ENCODE results near the gene KCNJ16. TPM values are rescaled to one million over a fixed set of nuclear protein-coding genes. Genes with fewer than 3 reads are reported as not detected.

Gene KCNJ16
- total and polyA plus RNA-seq, 9 of the 15 experiments (the other 6 are each of a cell fraction or from before 2014, with no cell fraction given), result 0.01 to 0.75 (median 0.07) TPM; not detected in 4

- TF ChIP-seq TCF7 (IDR thresholded peaks at IDR 0.05; ENCODE audit: borderline replicate concordance), result no peak
- TF ChIP-seq, protein P1, sequence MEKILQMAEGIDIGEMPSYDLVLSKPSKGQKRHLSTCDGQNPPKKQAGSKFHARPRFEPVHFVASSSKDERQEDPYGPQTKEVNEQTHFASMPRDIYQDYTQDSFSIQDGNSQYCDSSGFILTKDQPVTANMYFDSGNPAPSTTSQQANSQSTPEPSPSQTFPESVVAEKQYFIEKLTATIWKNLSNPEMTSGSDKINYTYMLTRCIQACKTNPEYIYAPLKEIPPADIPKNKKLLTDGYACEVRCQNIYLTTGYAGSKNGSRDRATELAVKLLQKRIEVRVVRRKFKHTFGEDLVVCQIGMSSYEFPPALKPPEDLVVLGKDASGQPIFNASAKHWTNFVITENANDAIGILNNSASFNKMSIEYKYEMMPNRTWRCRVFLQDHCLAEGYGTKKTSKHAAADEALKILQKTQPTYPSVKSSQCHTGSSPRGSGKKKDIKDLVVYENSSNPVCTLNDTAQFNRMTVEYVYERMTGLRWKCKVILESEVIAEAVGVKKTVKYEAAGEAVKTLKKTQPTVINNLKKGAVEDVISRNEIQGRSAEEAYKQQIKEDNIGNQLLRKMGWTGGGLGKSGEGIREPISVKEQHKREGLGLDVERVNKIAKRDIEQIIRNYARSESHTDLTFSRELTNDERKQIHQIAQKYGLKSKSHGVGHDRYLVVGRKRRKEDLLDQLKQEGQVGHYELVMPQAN (IDR thresholded peaks at IDR 0.05; ENCODE audit: borderline replicate concordance), result no peak
- TF ChIP-seq CBX5 (IDR thresholded peaks at IDR 0.05; ENCODE audit: borderline replicate concordance, low read depth), result no peak
- no peak for TF ChIP-seq ZNF589 (CRISPR knock-in tag; IDR thresholded peaks at IDR 0.05; ENCODE audit: low read depth)
- no peak for TF ChIP-seq NR0B1 (IDR thresholded peaks at IDR 0.05; ENCODE audit: partially characterized antibody)
- TF ChIP-seq MXD1 (CRISPR knock-in tag; IDR thresholded peaks at IDR 0.05; ENCODE audit: borderline replicate concordance, poor library complexity, severe bottlenecking), result no peak
- TF ChIP-seq ZSCAN29 (IDR thresholded peaks at IDR 0.05), result no peak
- TF ChIP-seq, protein P2, sequence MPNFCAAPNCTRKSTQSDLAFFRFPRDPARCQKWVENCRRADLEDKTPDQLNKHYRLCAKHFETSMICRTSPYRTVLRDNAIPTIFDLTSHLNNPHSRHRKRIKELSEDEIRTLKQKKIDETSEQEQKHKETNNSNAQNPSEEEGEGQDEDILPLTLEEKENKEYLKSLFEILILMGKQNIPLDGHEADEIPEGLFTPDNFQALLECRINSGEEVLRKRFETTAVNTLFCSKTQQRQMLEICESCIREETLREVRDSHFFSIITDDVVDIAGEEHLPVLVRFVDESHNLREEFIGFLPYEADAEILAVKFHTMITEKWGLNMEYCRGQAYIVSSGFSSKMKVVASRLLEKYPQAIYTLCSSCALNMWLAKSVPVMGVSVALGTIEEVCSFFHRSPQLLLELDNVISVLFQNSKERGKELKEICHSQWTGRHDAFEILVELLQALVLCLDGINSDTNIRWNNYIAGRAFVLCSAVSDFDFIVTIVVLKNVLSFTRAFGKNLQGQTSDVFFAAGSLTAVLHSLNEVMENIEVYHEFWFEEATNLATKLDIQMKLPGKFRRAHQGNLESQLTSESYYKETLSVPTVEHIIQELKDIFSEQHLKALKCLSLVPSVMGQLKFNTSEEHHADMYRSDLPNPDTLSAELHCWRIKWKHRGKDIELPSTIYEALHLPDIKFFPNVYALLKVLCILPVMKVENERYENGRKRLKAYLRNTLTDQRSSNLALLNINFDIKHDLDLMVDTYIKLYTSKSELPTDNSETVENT (CRISPR knock-in tag; IDR thresholded peaks at IDR 0.05), result no peak
- TF ChIP-seq ZKSCAN3 (CRISPR knock-in tag; IDR thresholded peaks at IDR 0.05), result no peak
- no peak for TF ChIP-seq HDGF (IDR thresholded peaks at IDR 0.05)
- no peak for TF ChIP-seq XRCC5 (IDR thresholded peaks at IDR 0.05; ENCODE audit: low read depth, low read length)
- no peak for TF ChIP-seq POLR2H (tag; IDR thresholded peaks at IDR 0.05; ENCODE audit: low read depth)
- peaks cover 0 to 15% of the 10 kb centered on the region in 2 experiments; a peak in 3 of 5 replicates for H3K4me1 ChIP-seq (replicated peaks in 1 of 2; ENCODE audit: control insufficient read depth in 2 of 2, insufficient read depth in 2 of 2, low read length in 2 of 2)
- CTCF ChIA-PET (ENCODE audit: low intra/inter-chr PET ratio), result no interaction called here
- 5% methylated on average over 4 of the region's 4 CpGs for WGBS (ENCODE audit: insufficient coverage, low coverage, missing lambda C conversion rate)
- no peaks in the 10 kb centered on the region for H3K9me3 ChIP-seq (replicated peaks; ENCODE audit: control insufficient read depth, insufficient read depth, low read depth, low read length)
- BruUV-seq (replicated peaks), result no TSS peak
- H3K4me3 ChIP-seq, result no peak overlapping the region
- ATAC-seq, result no peak
- no peaks in the 10 kb centered on the region for H3K9me1 ChIP-seq (ENCODE audit: control insufficient read depth, insufficient read depth, low read length)
- in situ Hi-C loops (cut with MboI) (no loop called here), intact Hi-C loops (cut with micrococcal nuclease) (loop anchor here (10.0 kb wide), 2 partner anchors 352 to 562 kb away; no protein-coding TSS in a partner anchor)
- H3K27me3 ChIP-seq (ENCODE audit: control insufficient read depth in 2 of 2, insufficient read depth in 2 of 2, low read length in 2 of 2), result peaks cover 0 to 2% of the 10 kb centered on the region in 2 experiments; a peak in 2 of 5 replicates
- FAIRE-seq, result no peak
- no peaks in the 10 kb centered on the region for H4K20me1 ChIP-seq (replicated peaks; ENCODE audit: control insufficient read depth, insufficient read depth, low read length)
- H2AFZ ChIP-seq (ENCODE audit: low read depth, low read length), result no peak overlapping the region
- no peak for DNase-seq (ENCODE audit: extremely low read depth in 1 of 4, low spot score in 3 of 4)
- no peaks in the 10 kb centered on the region for H3K36me3 ChIP-seq (ENCODE audit: control insufficient read depth, insufficient read depth, low read length)
- POLR2A ChIA-PET, result no interaction called here
- H3K27ac ChIP-seq (ENCODE audit: extremely low read depth, low read depth, low read length), result no peak overlapping the region
- no peak overlapping the region for H3K4me2 ChIP-seq (ENCODE audit: insufficient read depth, low read length)
- no peaks in the 10 kb centered on the region for H3K79me2 ChIP-seq (ENCODE audit: control insufficient read depth, insufficient read depth, low read length)
- H3K9ac ChIP-seq (ENCODE audit: insufficient read depth in 1 of 2, low read depth in 2 of 2, low read length in 2 of 2), result no peak overlapping the region
Observed at GRCh38 chr17:70166615-70167014, 91.6 kb downstream of the KCNJ16 start.
